Peyer's patch (tissue), 4 donors: ENCODE data around the gene MRPL3. TPM values are rescaled to one million over a fixed set of nuclear protein-coding genes. Genes with fewer than 3 reads are reported as not detected.

Experiments used
- small RNA-seq, 2 donors: library from RNA; depleted of rRNA; stranded (forward); fragments of <200 nt; gene quantifications; one replicate each; pipeline ENCODE3, GENCODE V24; 2016
- total RNA-seq, 4 donors: library from RNA; depleted of rRNA; stranded (reverse); fragments of >200 nt; gene quantifications; one replicate each; pipeline ENCODE4 v1.1.0, GENCODE V29; 2016

MRPL3 gene
- total RNA-seq, 4 donors from 2014 or later: 55.9 to 69.5 (median 64.8) TPM

Small RNA genes within 50 kb of the gene (small RNA-seq; reads per million reads assigned to genes)
- gene AC107027.2 (0 reads per million in 2 donors), gene SNORA58 (10.5 to 12.9 reads per million in 2 donors)

Other genes with a start within 250 kb of the MRPL3 start
- 100 to 1,000 TPM in 3 of 4 donors, 10 to 100 TPM in 1; 28.1 to 209 (median 132) TPM for gene NUDT16, start 121.2 kb downstream of the MRPL3 start, total RNA-seq